DOHH2 (cell line): Measurements from ENCODE around the gene FIGNL2.

Experiments used
- H3F3A ChIP-seq: fragments of 200-600 bp; sonication (generic), shearing (Covaris generic); 2 replicates; pipeline ENCODE4 v1.6.0; 2016; ENCODE audit warnings: antibody characterized with exemption, mild to moderate bottlenecking; ENCODE audit not compliant: control insufficient read depth, insufficient read depth
- H3K27ac ChIP-seq: fragments of 200-600 bp; sonication (generic); 2 replicates; pipeline ENCODE4 v1.5.1; 2014; ENCODE audit warnings: low read depth, mild to moderate bottlenecking, low read length, moderate library complexity
- H3K27me3 ChIP-seq: fragments of 200-600 bp; sonication (generic); 2 replicates; pipeline ENCODE4 v1.6.1; 2014; ENCODE audit warnings: mild to moderate bottlenecking, low read length, mixed read lengths; ENCODE audit not compliant: control insufficient read depth
- H3K36me3 ChIP-seq: fragments of 200-600 bp; sonication (generic); 2 replicates; pipeline ENCODE4 v1.6.1; 2014; ENCODE audit warnings: mild to moderate bottlenecking, low read length, moderate library complexity, mixed read lengths; ENCODE audit not compliant: control insufficient read depth
- H3K4me1 ChIP-seq: fragments of 200-600 bp; sonication (generic); 2 replicates; pipeline ENCODE4 v1.6.1; 2014; ENCODE audit warnings: mild to moderate bottlenecking, low read length, mixed read lengths; ENCODE audit not compliant: control insufficient read depth
- H3K4me2 ChIP-seq: fragments of 200-600 bp; sonication (generic); 2 replicates; pipeline ENCODE4 v1.6.0; 2014; ENCODE audit warnings: mild to moderate bottlenecking, low read length, moderate library complexity
- H3K4me3 ChIP-seq: fragments of 200-600 bp; sonication (generic); 2 replicates; pipeline ENCODE4 v1.5.1; 2014; ENCODE audit warnings: mild to moderate bottlenecking, low read length, mixed read lengths
- H3K79me2 ChIP-seq: fragments of 200-600 bp; sonication (generic); 2 replicates; pipeline ENCODE4 v1.6.1; 2014; ENCODE audit warnings: mild to moderate bottlenecking, low read length, mixed read lengths; ENCODE audit not compliant: control insufficient read depth
- H3K9me2 ChIP-seq: fragments of 200-600 bp; sonication (generic); replicated peaks from 2 replicates; pipeline ENCODE4 v1.6.1; 2014; ENCODE audit warnings: mild to moderate bottlenecking, low read length, mixed read lengths; ENCODE audit not compliant: control insufficient read depth
- H3K9me3 ChIP-seq: fragments of 200-600 bp; sonication (generic); 2 replicates; pipeline ENCODE4 v1.6.1; 2014; ENCODE audit warnings: antibody characterized with exemption, low read length, mixed read lengths; ENCODE audit not compliant: control insufficient read depth, insufficient read depth
- H4K20me1 ChIP-seq: fragments of 200-600 bp; sonication (generic); 2 replicates; pipeline ENCODE4 v1.6.0; 2014; ENCODE audit warnings: low read depth, mild to moderate bottlenecking, antibody characterized with exemption, low read length, moderate library complexity; ENCODE audit not compliant: control insufficient read depth, insufficient read depth
- CTCF ChIP-seq: fragments of 200-600 bp; sonication (generic); IDR thresholded peaks from one replicate; pipeline ENCODE4 v1.5.1; 2014; ENCODE audit warnings: antibody characterized with exemption, mild to moderate bottlenecking, low read depth, low read length; ENCODE audit not compliant: poor library complexity, severe bottlenecking
- EZH2phosphoT487 ChIP-seq: fragments of 200-600 bp; sonication (generic); IDR thresholded peaks from 2 replicates; pipeline ENCODE4 v1.6.1; 2017; ENCODE audit warnings: borderline replicate concordance, mild to moderate bottlenecking, antibody characterized with exemption, low read length, moderate library complexity, mixed read lengths

FIGNL2 gene

GRCh38 chr12:51852404-51853137 lies 4.1 kb upstream of the FIGNL2 start:
- no peaks in the 10 kb centered on the region for H3K9me3 ChIP-seq
- no peaks in the 10 kb centered on the region for H3F3A ChIP-seq
- H3K79me2 ChIP-seq, result no peaks in the 10 kb centered on the region
- no peak overlapping the region for H3K4me2 ChIP-seq
- TF ChIP-seq CTCF (no peak), EZH2phosphoT487 (no peak)
- no peaks in the 10 kb centered on the region for H4K20me1 ChIP-seq
- H3K27me3 ChIP-seq, result peaks cover 9% of the 10 kb centered on the region
- no peak overlapping the region for H3K27ac ChIP-seq
- H3K9me2 ChIP-seq, result no peaks in the 10 kb centered on the region
- no peaks in the 10 kb centered on the region for H3K4me1 ChIP-seq
- no peaks in the 10 kb centered on the region for H3K36me3 ChIP-seq
- H3K4me3 ChIP-seq, result no peak overlapping the region

- Histone ChIP-seq H3K27ac (no peak overlapping the region), H3K36me3 (no peaks in the 10 kb centered on the region), H3K9me3 (no peaks in the 10 kb centered on the region), H3K4me2 (no peak overlapping the region), H3K27me3 (peaks cover 9% of the 10 kb centered on the region), H3K4me3 (no peak overlapping the region), H3F3A (no peaks in the 10 kb centered on the region), H4K20me1 (no peaks in the 10 kb centered on the region), H3K4me1 (no peaks in the 10 kb centered on the region), H3K79me2 (no peaks in the 10 kb centered on the region), H3K9me2 (no peaks in the 10 kb centered on the region)
- TF ChIP-seq CTCF (no peak), EZH2phosphoT487 (no peak)
Measured at GRCh38 chr12:51851413-51852124, 3.1 kb upstream of the FIGNL2 start.

- H3K9me3 ChIP-seq, result no peaks in the 10 kb centered on the region
Measured at GRCh38 chr12:51850965-51851299, 2.4 kb upstream of the FIGNL2 start.

More at GRCh38 chr12:51850965-51851299, 2.4 kb upstream of the FIGNL2 start:
- H3K9me2 ChIP-seq, result no peaks in the 10 kb centered on the region
- H3K79me2 ChIP-seq, result no peaks in the 10 kb centered on the region
- TF ChIP-seq CTCF (no peak), EZH2phosphoT487 (no peak)
- no peak overlapping the region for H3K4me3 ChIP-seq
- H3K27ac ChIP-seq, result no peak overlapping the region
- H3K36me3 ChIP-seq, result no peaks in the 10 kb centered on the region
- H4K20me1 ChIP-seq, result no peaks in the 10 kb centered on the region
- no peaks in the 10 kb centered on the region for H3F3A ChIP-seq
- H3K4me2 ChIP-seq, result no peak overlapping the region
- H3K4me1 ChIP-seq, result no peaks in the 10 kb centered on the region
- H3K27me3 ChIP-seq, result peaks cover 9% of the 10 kb centered on the region
